ENCODE data around the gene GNL3.
"Not testable (repeated sequence)": the region's sequence is repeated elsewhere in the genome, so short reads cannot be mapped to it uniquely, and the experiment has no call there.

The GNL3 gene

DNA sequence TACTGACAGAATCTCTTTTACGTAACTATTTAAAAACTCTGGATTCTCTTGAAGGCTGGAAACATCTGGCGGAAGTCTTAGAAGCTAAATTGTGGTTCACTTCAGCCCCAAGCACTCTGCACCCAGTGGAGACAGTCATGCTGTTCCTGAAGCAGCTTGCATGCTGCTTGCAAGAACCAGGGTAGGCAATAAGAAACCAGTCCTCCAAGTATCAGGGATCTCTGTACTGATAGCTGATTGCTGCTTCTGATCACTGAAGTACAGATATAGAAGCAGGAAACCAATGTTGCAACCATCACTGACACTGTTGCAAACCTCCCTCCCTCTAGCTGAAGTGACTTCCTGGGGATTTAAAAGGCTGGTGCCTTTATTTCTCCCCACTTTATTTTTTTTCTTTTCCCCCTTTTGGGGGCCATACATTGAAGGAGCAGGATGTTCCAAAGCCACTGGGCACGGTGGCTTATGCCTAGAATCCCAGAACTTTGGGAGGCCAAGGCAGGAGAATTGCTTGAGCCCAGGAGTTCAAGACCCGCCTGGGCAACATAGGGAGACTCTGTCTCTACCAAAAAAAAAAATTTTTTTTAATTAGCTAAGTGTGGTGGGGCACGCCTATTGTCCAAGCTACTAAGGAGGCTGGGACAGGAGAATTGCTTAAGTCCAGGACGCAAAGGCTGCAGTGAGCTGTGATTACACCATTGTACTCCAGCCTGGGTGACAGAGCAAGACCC is 35.3 kb downstream of the GNL3 start:
- no peak for DNase-seq (ENCODE audit: low read depth in 2 of 2)

- no peak for DNase-seq (ENCODE audit: low read depth in 2 of 2)
Observed at GRCh38 chr3:52721730-52722008, 35.8 kb downstream of the GNL3 start.

DNA sequence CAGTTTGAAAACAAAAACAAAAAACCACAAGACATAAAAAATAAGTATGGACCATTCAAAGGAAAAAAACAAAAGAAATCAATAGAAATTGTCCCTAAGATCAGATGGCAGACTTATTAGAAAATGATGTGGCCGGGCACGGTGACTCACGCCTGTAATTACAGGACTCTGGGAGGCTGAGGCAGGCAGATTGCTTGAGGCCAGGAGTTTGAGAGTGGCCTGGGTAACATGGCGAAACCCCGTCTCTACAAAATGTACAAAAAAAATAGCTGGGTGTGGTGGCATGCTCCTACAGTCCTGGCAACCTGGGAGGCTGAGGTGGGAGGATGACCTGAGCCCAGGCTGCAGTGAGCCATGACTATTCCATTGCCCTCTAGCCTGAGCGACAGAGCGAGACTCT is 36.7 kb downstream of the GNL3 start:
- DNase-seq (ENCODE audit: low read depth in 2 of 2), result no peak

- DNase-seq (ENCODE audit: low read depth in 2 of 2), result no peak
Observed at GRCh38 chr3:52723935-52724334, 38.1 kb downstream of the GNL3 start.

DNA sequence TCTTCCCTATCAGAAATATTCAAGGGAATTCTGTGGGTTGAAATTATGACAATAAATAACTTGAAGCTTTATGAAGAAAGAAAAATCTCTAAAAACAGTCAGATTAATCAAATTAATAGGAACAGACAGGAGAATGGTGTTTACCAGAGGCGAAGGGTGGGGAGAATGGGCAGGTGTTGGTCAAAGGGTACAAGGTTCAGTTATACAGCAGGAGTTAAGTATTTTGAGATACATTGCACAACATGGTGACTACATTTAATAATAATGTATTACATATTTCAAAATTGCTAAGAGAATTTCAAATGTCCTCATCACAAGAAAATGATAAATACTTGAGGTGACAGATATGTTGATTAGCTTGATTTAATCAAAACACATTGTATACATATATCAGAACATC is 38.7 kb downstream of the GNL3 start:
- no peak for DNase-seq (ENCODE audit: low read depth in 2 of 2)

DNA sequence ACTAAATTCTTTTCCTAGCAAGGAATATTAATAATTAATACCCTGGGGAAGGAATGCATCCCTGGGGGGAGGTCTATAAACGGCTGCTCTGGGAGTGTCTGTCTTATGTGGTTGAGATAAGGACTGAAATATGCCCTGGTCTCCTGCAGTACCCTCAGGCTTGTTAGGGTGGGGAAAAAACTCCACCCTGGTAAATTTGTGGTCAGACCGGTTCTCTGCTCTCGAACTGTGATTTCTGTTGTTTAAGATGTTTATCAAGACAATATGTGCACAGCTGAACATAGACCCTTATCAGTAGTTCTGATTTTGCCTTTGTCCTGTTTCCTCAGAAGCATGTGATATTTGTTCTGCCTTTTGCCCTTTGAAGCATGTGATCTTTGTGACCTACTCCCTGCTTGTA is 42.9 kb downstream of the GNL3 start:
- not testable (repeated sequence) for DNase-seq (ENCODE audit: low read depth in 2 of 2)

DNA sequence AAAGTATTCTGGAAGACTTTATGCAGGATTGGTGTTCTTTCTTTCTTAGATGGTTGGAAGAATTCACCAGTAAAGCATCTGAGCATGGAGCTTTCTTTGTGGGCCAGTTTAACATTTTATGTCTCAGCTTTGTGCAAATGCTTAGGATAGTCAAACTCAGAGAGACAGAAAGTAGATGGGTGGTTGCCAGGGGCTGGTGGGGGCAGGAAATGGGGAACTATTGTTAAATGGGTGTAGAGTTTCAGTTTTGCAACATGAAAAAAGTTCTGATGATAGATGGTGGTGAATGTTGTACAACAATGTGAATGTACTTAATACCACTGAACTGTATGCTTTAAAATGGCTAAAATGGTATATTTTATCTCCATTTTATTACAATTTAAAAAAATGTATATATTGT is 44.8 kb downstream of the GNL3 start:
- no peak for DNase-seq (ENCODE audit: low read depth in 2 of 2)

DNA sequence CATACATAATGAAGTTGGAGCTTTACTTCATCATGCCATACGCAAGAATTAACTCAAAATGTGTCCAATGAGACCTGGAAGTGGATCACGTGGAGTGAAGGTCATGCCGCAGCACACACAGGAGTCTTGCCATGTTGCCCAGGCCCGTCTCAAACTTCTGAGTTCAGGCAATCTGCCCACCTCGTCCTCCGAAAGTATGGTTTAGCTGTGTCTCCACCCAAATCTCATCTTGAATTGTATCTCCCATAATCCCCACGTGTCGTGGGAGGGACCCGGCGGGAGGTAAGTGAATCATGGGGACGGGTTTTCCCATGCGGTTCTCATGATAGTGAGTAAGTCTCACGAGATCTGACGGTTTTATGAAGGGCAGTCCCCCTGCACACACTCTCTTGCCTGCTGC is 45.8 kb downstream of the GNL3 start:
- DNase-seq (ENCODE audit: low read depth in 2 of 2), result no peak

- DNase-seq (ENCODE audit: low read depth in 2 of 2), result no peak
Observed at GRCh38 chr3:52733256-52733891, 47.5 kb downstream of the GNL3 start.

DNA sequence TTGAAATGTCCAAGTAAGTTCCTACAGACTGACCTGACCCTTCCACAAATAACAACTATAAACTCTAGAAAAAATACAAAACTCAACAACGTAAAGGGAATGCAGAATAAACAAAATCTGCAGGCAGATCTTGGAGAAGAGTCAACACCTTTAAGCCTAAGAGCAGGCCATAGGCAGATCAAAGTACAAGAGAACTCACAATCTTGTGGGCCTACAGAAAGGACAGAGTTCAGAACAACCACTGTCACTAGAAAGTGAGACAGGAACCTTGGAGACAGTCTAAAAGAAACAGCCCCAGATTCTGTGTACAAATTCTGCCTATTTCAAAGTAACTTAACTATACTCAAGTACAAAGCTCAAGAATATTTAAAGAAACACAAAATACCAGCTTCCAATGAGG is 53.9 kb downstream of the GNL3 start:
- DNase-seq (ENCODE audit: low read depth in 2 of 2), result no peak

DNA sequence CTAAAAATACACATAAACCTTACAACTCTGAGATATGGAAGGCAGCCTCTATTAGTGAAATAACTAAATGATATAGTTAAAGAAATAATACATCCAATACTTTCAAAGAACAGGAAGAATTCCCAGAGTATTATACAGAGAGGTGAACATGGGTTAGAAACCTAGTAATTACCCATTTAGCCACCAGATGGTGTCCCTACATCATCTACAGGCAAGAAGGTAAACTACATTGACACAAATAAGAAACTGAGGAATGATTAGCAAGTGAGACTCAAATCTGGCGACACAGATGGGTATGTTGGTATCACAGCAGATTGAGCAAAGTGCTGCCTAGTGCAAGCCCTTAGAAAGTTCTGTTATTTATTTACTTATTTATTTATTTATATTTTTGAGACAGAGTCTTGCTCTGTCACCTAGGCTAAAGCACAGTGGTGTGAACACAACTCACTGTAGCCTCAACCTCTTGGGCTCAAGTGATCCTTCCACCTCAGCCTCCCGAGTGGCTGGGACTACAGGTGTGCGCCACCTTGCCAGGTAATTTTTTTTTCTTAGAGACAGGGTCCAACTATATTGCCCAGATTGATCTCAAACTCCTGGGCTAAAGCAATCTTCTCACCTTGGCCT is 56.7 kb downstream of the GNL3 start:
- no peak for DNase-seq (ENCODE audit: low read depth in 2 of 2)

- DNase-seq (ENCODE audit: low read depth in 2 of 2), result no peak
Observed at GRCh38 chr3:52743152-52743551, 57.3 kb downstream of the GNL3 start.

DNA sequence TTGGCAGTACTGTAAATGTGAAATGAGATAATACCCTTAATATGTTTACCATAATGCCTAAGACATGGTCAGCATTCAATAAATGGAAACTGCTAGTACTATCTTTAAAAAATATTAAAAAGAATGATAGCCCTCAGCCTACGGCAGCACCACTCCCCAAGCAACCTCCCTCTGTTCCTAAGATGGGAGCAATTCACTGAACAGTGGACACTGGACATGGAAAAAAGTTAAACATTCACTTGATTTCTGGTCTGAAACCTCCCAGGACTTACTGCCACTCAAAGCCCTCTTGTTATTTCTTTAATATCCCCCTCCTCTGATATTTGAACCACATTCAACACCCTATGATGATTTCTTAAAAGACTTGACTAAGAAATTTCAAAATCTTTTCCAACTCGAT is 57.9 kb downstream of the GNL3 start:
- no peak for DNase-seq (ENCODE audit: low read depth in 2 of 2)
